Measurements from ENCODE around the gene SCAF4.

GRCh38 chr21:31752967-31753366, 21.0 kb upstream of the SCAF4 start:
- no peak for TF ChIP-seq CTCF (IDR thresholded peaks at IDR 0.05 in 8 of 11, conservative IDR thresholded peaks at IDR 0.05 in 3 of 11)
- no peak for TF ChIP-seq POLR2AphosphoS5 (IDR thresholded peaks at IDR 0.05)
